ENCODE results near the gene THOC6.

DNA sequence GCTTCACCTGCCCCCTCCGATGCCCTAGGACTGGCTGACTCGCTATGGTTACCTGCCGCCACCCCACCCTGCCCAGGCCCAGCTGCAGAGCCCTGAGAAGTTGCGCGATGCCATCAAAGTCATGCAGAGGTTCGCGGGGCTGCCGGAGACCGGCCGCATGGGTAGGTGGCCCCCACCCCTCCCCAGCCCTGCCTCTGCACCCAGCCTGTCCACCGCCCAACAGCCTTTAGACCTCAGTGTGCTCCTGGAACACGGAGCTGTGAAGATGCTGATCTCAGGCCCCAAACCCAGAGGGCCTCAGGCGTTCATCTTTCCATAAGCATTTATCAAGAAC lies 23.5 kb downstream of the THOC6 start:
- TF ChIP-seq CTCF (IDR thresholded peaks at IDR 0.05; ENCODE audit: poor library complexity, severe bottlenecking) (no peak), MXI1 (conservative IDR thresholded peaks at IDR 0.05; ENCODE audit: poor library complexity, severe bottlenecking) (no peak), TAF1 (IDR thresholded peaks at IDR 0.05; ENCODE audit: low read depth) (no peak), POLR2AphosphoS5 (IDR thresholded peaks at IDR 0.05) (no peak), EZH2 (IDR thresholded peaks at IDR 0.05; ENCODE audit: borderline replicate concordance, insufficient read depth, low read length, poor library complexity, severe bottlenecking) (no peak), SMC3 (conservative IDR thresholded peaks at IDR 0.05; ENCODE audit: poor library complexity) (no peak)
